Measurements from ENCODE around the gene MEIOSIN.

- TF ChIP-seq CTCF (IDR thresholded peaks at IDR 0.05) (no peak), POLR2A (IDR thresholded peaks at IDR 0.05) (peak; percentile 53 to 80), EP300 (IDR thresholded peaks at IDR 0.05) (no peak), POLR2AphosphoS5 (IDR thresholded peaks at IDR 0.05) (peak; percentile 74)
These were observed 34.2 kb downstream of the MEIOSIN start for GRCh38 chr19:45767410-45767880.

Measured in gastroesophageal sphincter (tissue), 3 donors.